Naive B cell (primary cell): ENCODE measurements around the gene MCC. TPM values are rescaled to one million over a fixed set of nuclear protein-coding genes. Genes with fewer than 3 reads are reported as not detected.

ENCODE experiments used
- ATAC-seq, 2 donors: fragments of 150-1000 bp; cut with Tn5 transposase; 2 replicates each; pipeline ENCODE4 v1.10.0; 2021; ENCODE audit warnings: low read depth in 2 of 2, mild to moderate bottlenecking in 2 of 2, moderate library complexity in 2 of 2
- DNase-seq: peaks from one replicate; pipeline ENCODE4 v3.0.0; 2022
- H3K27ac Mint-ChIP-seq, 6 donors: one replicate each; pipeline ENCODE4 v1.8.0; 2020 to 2022; ENCODE audit warnings: mild to moderate bottlenecking in 6 of 6, mixed read lengths in 6 of 6, moderate library complexity in 5 of 6, inconsistent platforms in 2 of 6
- H3K27me3 Mint-ChIP-seq, 3 donors: one replicate each; pipeline ENCODE4 v1.8.0; 2021 to 2022; ENCODE audit warnings: mixed read lengths in 3 of 3, mild to moderate bottlenecking in 1 of 3
- H3K36me3 Mint-ChIP-seq, 2 donors: one replicate each; pipeline ENCODE4 v1.8.0; 2020 to 2022; ENCODE audit warnings: mixed read lengths in 2 of 2, inconsistent platforms in 1 of 2, mild to moderate bottlenecking in 1 of 2
- H3K4me1 Mint-ChIP-seq, 3 donors: one replicate each; pipeline ENCODE4 v1.8.0; 2020 to 2022; ENCODE audit warnings: mixed read lengths in 3 of 3, inconsistent platforms in 1 of 3, mild to moderate bottlenecking in 1 of 3, moderate library complexity in 1 of 3
- H3K4me3 Mint-ChIP-seq, 8 donors: one replicate each; pipeline ENCODE4 v1.8.0; 2020 to 2022; ENCODE audit warnings: mild to moderate bottlenecking in 8 of 8, mixed read lengths in 8 of 8, moderate library complexity in 8 of 8, inconsistent platforms in 2 of 8
- H3K9me3 Mint-ChIP-seq, 7 donors: one replicate each; pipeline ENCODE4 v1.8.0; 2020 to 2022; ENCODE audit warnings: mixed read lengths in 7 of 7, mild to moderate bottlenecking in 5 of 7, inconsistent platforms in 2 of 7, moderate library complexity in 1 of 7
- polyA plus RNA-seq, 6 donors: library from polyadenylated mRNA; unstranded; fragments of 300-500 nt; fragmentation: Illumina TruSeq; gene quantifications; one replicate each; pipeline ENCODE4 v1.2.3, GENCODE V29; 2021; ENCODE audit warnings: low read depth in 6 of 6

The MCC gene
- polyA plus RNA-seq, 6 donors from 2014 or later = 0.16 to 0.56 (median 0.31) TPM; not detected in 1

GRCh38 chr5:113151641-113152379, 336.4 kb downstream of the MCC start:
- Mint-ChIP-seq H3K4me3 (no peak overlapping the region), H3K9me3 (peaks cover 0 to 7% (median 0%) of the 10 kb centered on the region in 7 donors), H3K36me3 (no peaks in the 10 kb centered on the region), H3K27me3 (peaks cover 0 to 26% (median 16%) of the 10 kb centered on the region in 3 donors), H3K4me1 (no peaks in the 10 kb centered on the region), H3K27ac (no peak overlapping the region)
- no peak for ATAC-seq
- DNase-seq = no peak

DNA sequence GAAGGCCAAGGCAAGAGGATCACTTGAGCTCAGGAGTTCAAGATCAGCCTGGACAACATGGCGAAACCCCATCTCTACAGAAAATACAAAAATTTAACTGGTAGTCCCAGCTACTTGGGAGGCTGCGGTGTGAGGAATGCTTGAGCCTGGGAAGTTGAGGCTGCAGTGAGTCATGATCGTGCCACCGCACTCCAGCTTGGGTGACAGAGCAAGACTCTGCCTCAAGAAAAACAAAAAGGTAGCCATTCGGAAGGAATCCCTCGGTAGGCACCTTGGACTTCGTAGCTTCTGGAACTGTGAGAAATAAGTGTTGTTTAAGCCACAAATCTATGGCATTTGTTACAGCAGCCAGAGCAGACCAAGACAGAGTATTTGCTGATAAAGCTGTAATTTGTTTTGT, 337.4 kb downstream of the MCC start:
- ATAC-seq (no peak), DNase-seq (no peak)
- H3K27ac Mint-ChIP-seq = no peak overlapping the region
- peaks cover 0 to 26% (median 26%) of the 10 kb centered on the region in 3 donors for H3K27me3 Mint-ChIP-seq
- H3K4me3 Mint-ChIP-seq = no peak overlapping the region
- H3K36me3 Mint-ChIP-seq = no peaks in the 10 kb centered on the region
- peaks cover 0 to 6% (median 0%) of the 10 kb centered on the region in 7 donors for H3K9me3 Mint-ChIP-seq
- no peaks in the 10 kb centered on the region for H3K4me1 Mint-ChIP-seq

DNA sequence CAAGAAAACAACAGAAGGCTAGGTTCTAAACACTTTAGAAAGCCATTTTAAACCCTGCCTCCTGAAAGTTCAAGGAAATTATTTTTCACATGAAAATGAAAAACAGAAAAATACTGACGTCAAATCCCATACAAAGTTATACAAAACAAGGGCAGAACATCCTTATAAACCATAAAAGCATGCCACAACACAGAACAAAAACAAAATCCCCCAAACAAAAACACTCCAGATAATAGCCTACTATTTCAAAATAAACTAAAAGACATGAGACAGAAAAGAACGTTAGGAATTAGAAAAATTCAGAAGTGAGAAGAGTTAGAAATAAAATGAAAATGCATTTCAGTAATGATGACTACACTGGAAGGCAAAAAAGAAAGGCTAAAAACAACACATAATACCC, 338.0 kb downstream of the MCC start:
- peak overlapping the region in 1 of 6 donors; percentile 8 for H3K27ac Mint-ChIP-seq
- H3K4me3 Mint-ChIP-seq = no peak overlapping the region
- no peak for ATAC-seq
- no peaks in the 10 kb centered on the region for H3K36me3 Mint-ChIP-seq
- peaks cover 6 to 30% (median 28%) of the 10 kb centered on the region in 3 donors for H3K27me3 Mint-ChIP-seq
- no peaks in the 10 kb centered on the region for H3K4me1 Mint-ChIP-seq
- peaks cover 0 to 3% (median 0%) of the 10 kb centered on the region in 7 donors for H3K9me3 Mint-ChIP-seq
- DNase-seq = no peak

- DNase-seq (no peak), ATAC-seq (no peak)
- H3K9me3 Mint-ChIP-seq = no peaks in the 10 kb centered on the region
- peak overlapping the region in 1 of 6 donors; percentile 24 for H3K27ac Mint-ChIP-seq
- no peaks in the 10 kb centered on the region for H3K36me3 Mint-ChIP-seq
- no peaks in the 10 kb centered on the region for H3K4me1 Mint-ChIP-seq
- peaks cover 20 to 31% (median 28%) of the 10 kb centered on the region in 3 donors for H3K27me3 Mint-ChIP-seq
- H3K4me3 Mint-ChIP-seq = peak overlapping the region in 1 of 8 donors; percentile 17
These were observed 340.7 kb downstream of the MCC start for GRCh38 chr5:113147537-113147936.

DNA sequence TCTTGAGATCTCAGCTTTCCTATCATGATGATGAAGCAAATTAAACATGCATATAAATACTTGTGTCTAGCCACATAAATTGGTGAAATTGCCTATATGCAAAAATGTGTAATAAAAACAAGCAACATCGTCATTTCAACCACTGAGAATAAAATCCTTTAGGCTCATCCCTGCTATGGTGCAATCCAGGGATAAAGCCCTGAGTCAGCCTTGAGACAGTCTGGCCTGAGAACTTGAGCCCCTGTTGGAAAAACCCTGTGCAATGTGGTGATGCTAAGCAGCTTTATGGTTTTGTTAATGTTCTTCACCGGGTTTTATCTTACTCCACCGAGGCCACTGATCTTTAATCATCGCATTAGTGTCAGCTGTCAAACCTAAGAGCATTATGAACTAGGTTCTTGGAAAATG, 341.1 kb downstream of the MCC start:
- ATAC-seq = no peak
- no peak overlapping the region for H3K27ac Mint-ChIP-seq

DNA sequence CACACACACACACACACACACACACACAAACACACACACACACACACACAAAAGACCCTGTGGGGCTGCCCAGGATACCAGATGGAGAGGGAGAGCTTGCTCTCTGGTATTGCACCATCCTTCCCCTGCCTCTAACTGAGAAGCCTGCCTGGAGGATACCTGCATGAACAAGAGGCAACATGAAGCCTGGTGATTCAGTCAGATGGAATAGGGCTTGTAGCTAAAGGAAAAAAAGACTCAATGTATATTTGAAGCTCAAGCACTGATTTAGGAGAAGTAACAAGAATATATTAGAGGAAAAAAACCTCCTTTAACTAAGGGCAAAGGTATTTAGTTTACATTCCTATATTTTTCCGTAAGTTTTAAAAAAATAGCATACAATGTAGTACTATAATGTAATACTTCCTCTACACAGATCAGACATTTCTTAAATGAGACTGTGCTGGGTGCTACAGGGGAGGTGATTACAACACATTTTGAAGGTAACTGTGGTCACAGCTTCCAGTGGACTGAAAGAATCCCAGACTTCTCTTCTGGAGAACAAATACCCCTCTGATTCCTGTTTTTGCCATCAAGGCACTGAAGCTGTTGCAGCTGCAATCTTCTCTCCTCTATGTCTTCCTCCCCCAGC, 342.4 kb downstream of the MCC start:
- H3K4me1 Mint-ChIP-seq = no peaks in the 10 kb centered on the region
- no peak for ATAC-seq
- no peaks in the 10 kb centered on the region for H3K36me3 Mint-ChIP-seq
- peaks cover 28 to 37% (median 35%) of the 10 kb centered on the region in 3 donors for H3K27me3 Mint-ChIP-seq
- no peak overlapping the region for H3K4me3 Mint-ChIP-seq
- DNase-seq = no peak
- H3K27ac Mint-ChIP-seq = no peak overlapping the region
- H3K9me3 Mint-ChIP-seq = no peaks in the 10 kb centered on the region

More for the DNA sequence above, 341.1 kb downstream of the MCC start:
- Mint-ChIP-seq H3K9me3 (no peaks in the 10 kb centered on the region), H3K27me3 (peaks cover 21 to 31% (median 28%) of the 10 kb centered on the region in 3 donors), H3K36me3 (no peaks in the 10 kb centered on the region), H3K4me1 (no peaks in the 10 kb centered on the region), H3K4me3 (no peak overlapping the region)
- DNase-seq = no peak

DNA sequence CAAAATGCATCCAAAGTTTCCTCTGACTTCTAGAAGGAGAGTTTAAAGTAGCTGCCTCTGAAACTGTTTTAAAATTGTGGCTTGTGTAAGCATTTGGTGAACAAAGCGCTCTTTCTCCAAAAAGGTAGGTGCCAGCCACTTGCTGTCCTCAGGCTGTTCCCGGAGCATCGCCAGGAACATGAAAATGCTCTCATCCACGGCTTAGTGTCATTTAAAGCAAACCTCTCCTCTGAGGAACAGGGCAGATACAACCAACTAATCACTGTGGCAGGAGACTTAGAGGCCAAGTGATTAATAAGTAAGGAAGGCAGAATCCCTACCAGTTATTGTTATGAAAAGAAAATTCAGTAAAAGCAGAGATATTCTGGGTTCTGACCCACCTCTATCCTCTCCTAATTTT, 346.1 kb downstream of the MCC start:
- H3K27ac Mint-ChIP-seq = no peak overlapping the region
- H3K4me3 Mint-ChIP-seq = no peak overlapping the region
- H3K27me3 Mint-ChIP-seq = peaks cover 33 to 40% (median 34%) of the 10 kb centered on the region in 3 donors
- no peaks in the 10 kb centered on the region for H3K36me3 Mint-ChIP-seq
- no peak for ATAC-seq
- DNase-seq = no peak
- H3K4me1 Mint-ChIP-seq = no peaks in the 10 kb centered on the region
- H3K9me3 Mint-ChIP-seq = peaks cover 0 to 3% (median 0%) of the 10 kb centered on the region in 7 donors

GRCh38 chr5:113140837-113141671, 347.2 kb downstream of the MCC start:
- no peak for ATAC-seq

GRCh38 chr5:113133211-113133975, 354.9 kb downstream of the MCC start:
- H3K36me3 Mint-ChIP-seq = no peaks in the 10 kb centered on the region
- no peak for DNase-seq

More at GRCh38 chr5:113140837-113141671, 347.2 kb downstream of the MCC start:
- Mint-ChIP-seq H3K27ac (no peak overlapping the region), H3K27me3 (peaks cover 30 to 39% (median 34%) of the 10 kb centered on the region in 3 donors), H3K4me1 (no peaks in the 10 kb centered on the region), H3K36me3 (no peaks in the 10 kb centered on the region), H3K9me3 (peaks cover 0 to 4% (median 0%) of the 10 kb centered on the region in 7 donors), H3K4me3 (no peak overlapping the region)
- no peak for DNase-seq

DNA sequence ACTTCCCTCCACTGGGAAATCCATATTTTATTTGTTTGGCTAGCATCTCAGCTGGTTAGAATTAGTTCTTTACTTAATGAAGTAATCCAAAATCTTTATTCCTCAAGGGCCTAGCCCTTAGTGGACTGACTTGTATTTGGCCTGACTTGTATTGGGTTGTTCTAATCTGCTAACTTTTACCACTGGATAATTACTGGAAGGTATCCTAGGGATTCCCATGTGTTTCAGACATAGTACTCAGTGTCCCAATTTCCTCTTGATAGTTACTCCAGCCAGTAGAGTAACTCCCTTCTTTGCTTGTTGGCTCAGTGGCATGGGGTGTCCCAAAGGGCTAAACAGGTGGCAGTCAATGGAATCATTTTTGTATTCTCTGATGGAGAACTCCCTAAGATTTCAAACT, 355.7 kb downstream of the MCC start:
- DNase-seq = no peak
- no peak overlapping the region for H3K4me3 Mint-ChIP-seq
- H3K9me3 Mint-ChIP-seq = peaks cover 0 to 10% (median 3%) of the 10 kb centered on the region in 7 donors
- H3K27ac Mint-ChIP-seq = no peak overlapping the region
- no peak for ATAC-seq
- no peaks in the 10 kb centered on the region for H3K36me3 Mint-ChIP-seq
- no peaks in the 10 kb centered on the region for H3K4me1 Mint-ChIP-seq
- H3K27me3 Mint-ChIP-seq = peaks cover 5 to 23% (median 10%) of the 10 kb centered on the region in 3 donors

More at GRCh38 chr5:113133211-113133975, 354.9 kb downstream of the MCC start:
- H3K27me3 Mint-ChIP-seq = peaks cover 5 to 19% (median 10%) of the 10 kb centered on the region in 3 donors
- H3K27ac Mint-ChIP-seq = no peak overlapping the region
- ATAC-seq = no peak
- H3K4me3 Mint-ChIP-seq = no peak overlapping the region
- H3K4me1 Mint-ChIP-seq = no peaks in the 10 kb centered on the region
- H3K9me3 Mint-ChIP-seq = peaks cover 0 to 10% (median 2%) of the 10 kb centered on the region in 7 donors

GRCh38 chr5:113128641-113129330, 359.5 kb downstream of the MCC start:
- Mint-ChIP-seq H3K27me3 (peaks cover 11 to 22% (median 16%) of the 10 kb centered on the region in 3 donors), H3K36me3 (no peaks in the 10 kb centered on the region), H3K4me1 (no peaks in the 10 kb centered on the region), H3K9me3 (peaks cover 0 to 18% (median 8%) of the 10 kb centered on the region in 7 donors), H3K4me3 (no peak overlapping the region), H3K27ac (no peak overlapping the region)
- ATAC-seq = no peak
- DNase-seq = no peak

- DNase-seq (no peak), ATAC-seq (no peak)
- Mint-ChIP-seq H3K36me3 (no peaks in the 10 kb centered on the region), H3K9me3 (peaks cover 0 to 18% (median 8%) of the 10 kb centered on the region in 7 donors), H3K27me3 (peaks cover 16 to 26% (median 16%) of the 10 kb centered on the region in 3 donors), H3K27ac (no peak overlapping the region), H3K4me3 (no peak overlapping the region), H3K4me1 (no peaks in the 10 kb centered on the region)
These were observed 360.2 kb downstream of the MCC start for GRCh38 chr5:113128082-113128481.
